HepG2 (cell line): ENCODE results near the gene CSKMT. TPM values are rescaled to one million over a fixed set of nuclear protein-coding genes. Genes with fewer than 3 reads are reported as not detected.

ENCODE experiments used
- ELF4 ChIP-seq: sonication (generic); formaldehyde crosslinking; IDR thresholded peaks from 2 replicates; pipeline ENCODE4 v1.5.0; 2020; ENCODE audit warnings: missing genetic modification reagents, mild to moderate bottlenecking, moderate library complexity, borderline replicate concordance
- FOXA3 ChIP-seq: IDR thresholded peaks from 2 replicates; pipeline ENCODE4 v1.6.1; 2016; ENCODE audit warnings: missing genetic modification reagents, missing compliant biosample characterization
- KLF15 ChIP-seq: sonication (generic); formaldehyde crosslinking; IDR thresholded peaks from 2 replicates; pipeline ENCODE4 v1.8.1; 2023; ENCODE audit warnings: borderline replicate concordance, mild to moderate bottlenecking, inconsistent platforms, missing genetic modification reagents, mixed read lengths
- MED13 ChIP-seq: sonication (generic); formaldehyde crosslinking; IDR thresholded peaks from 2 replicates; pipeline ENCODE4 v1.5.0; 2020; ENCODE audit warnings: missing genetic modification reagents
- NBN ChIP-seq: fragments of 450-650 bp; conservative IDR thresholded peaks from 2 replicates; pipeline ENCODE4 v1.6.1; 2017
- RXRA ChIP-seq: sonication (generic); formaldehyde crosslinking; IDR thresholded peaks from 2 replicates; pipeline ENCODE4 v1.5.1; 2020; ENCODE audit warnings: missing genetic modification reagents
- SIX4 ChIP-seq: sonication (generic); formaldehyde crosslinking; IDR thresholded peaks from 2 replicates; pipeline ENCODE4 v1.4.0; 2020; ENCODE audit warnings: missing genetic modification reagents
- U2AF2 ChIP-seq: fragments of 200-400 bp; formaldehyde crosslinking; IDR thresholded peaks from 2 replicates; pipeline ENCODE4 v1.6.1; 2017; ENCODE audit warnings: low read depth, mild to moderate bottlenecking, low read length
- ZFYVE20 ChIP-seq: sonication (generic); formaldehyde crosslinking; IDR thresholded peaks from 2 replicates; pipeline ENCODE4 v1.8.0; 2023; ENCODE audit warnings: low read depth, mild to moderate bottlenecking, moderate library complexity, missing genetic modification reagents, borderline replicate concordance
- ZNF569 ChIP-seq: sonication (generic); formaldehyde crosslinking; IDR thresholded peaks from 2 replicates; pipeline ENCODE4 v1.5.0; 2020; ENCODE audit warnings: mild to moderate bottlenecking, missing genetic modification reagents, moderate library complexity, borderline replicate concordance
- ZNF75D ChIP-seq: sonication (generic); formaldehyde crosslinking; IDR thresholded peaks from 2 replicates; pipeline ENCODE4 v1.8.1; 2023; ENCODE audit warnings: missing genetic modification reagents, mild to moderate bottlenecking, borderline replicate concordance
- polyA plus RNA-seq, 8 experiments: library from polyadenylated mRNA; depleted of rRNA in 3 of 8; stranded (reverse) in 7 of 8; unstranded in 1 of 8; fragments of >200 nt; fragmentation: Illumina TruSeq in 4 of 8; extraction: Trizol in 4 of 8; gene quantifications; 2 replicates each; pipeline versions ENCODE4 v1.2.1 to v1.2.3, GENCODE V29; 2011 to 2016; ENCODE audit warnings: low read depth in 4 of 8, missing spikeins in 1 of 8, mixed read lengths in 1 of 8; ENCODE audit not compliant: insufficient read depth in 1 of 8
- total RNA-seq, 5 experiments: library from RNA; depleted of rRNA; stranded (reverse); fragments of >200 nt; fragmentation: Illumina TruSeq; extraction: Trizol; gene quantifications; 2 replicates each; pipeline ENCODE4 v1.2.3, GENCODE V29; 2016; ENCODE audit warnings: low read depth in 1 of 5
- TF ChIP-seq, protein P1 (sequence below): sonication (generic); formaldehyde crosslinking; IDR thresholded peaks from 2 replicates; pipeline ENCODE4 v1.4.0; 2020; ENCODE audit warnings: mild to moderate bottlenecking, missing genetic modification reagents

Gene CSKMT
- total and polyA plus RNA-seq, 2 of the 13 experiments (the other 11 are each of a cell fraction or from before 2014, with no cell fraction given) = 7.6 to 31.8 TPM

- TF ChIP-seq, protein P1, sequence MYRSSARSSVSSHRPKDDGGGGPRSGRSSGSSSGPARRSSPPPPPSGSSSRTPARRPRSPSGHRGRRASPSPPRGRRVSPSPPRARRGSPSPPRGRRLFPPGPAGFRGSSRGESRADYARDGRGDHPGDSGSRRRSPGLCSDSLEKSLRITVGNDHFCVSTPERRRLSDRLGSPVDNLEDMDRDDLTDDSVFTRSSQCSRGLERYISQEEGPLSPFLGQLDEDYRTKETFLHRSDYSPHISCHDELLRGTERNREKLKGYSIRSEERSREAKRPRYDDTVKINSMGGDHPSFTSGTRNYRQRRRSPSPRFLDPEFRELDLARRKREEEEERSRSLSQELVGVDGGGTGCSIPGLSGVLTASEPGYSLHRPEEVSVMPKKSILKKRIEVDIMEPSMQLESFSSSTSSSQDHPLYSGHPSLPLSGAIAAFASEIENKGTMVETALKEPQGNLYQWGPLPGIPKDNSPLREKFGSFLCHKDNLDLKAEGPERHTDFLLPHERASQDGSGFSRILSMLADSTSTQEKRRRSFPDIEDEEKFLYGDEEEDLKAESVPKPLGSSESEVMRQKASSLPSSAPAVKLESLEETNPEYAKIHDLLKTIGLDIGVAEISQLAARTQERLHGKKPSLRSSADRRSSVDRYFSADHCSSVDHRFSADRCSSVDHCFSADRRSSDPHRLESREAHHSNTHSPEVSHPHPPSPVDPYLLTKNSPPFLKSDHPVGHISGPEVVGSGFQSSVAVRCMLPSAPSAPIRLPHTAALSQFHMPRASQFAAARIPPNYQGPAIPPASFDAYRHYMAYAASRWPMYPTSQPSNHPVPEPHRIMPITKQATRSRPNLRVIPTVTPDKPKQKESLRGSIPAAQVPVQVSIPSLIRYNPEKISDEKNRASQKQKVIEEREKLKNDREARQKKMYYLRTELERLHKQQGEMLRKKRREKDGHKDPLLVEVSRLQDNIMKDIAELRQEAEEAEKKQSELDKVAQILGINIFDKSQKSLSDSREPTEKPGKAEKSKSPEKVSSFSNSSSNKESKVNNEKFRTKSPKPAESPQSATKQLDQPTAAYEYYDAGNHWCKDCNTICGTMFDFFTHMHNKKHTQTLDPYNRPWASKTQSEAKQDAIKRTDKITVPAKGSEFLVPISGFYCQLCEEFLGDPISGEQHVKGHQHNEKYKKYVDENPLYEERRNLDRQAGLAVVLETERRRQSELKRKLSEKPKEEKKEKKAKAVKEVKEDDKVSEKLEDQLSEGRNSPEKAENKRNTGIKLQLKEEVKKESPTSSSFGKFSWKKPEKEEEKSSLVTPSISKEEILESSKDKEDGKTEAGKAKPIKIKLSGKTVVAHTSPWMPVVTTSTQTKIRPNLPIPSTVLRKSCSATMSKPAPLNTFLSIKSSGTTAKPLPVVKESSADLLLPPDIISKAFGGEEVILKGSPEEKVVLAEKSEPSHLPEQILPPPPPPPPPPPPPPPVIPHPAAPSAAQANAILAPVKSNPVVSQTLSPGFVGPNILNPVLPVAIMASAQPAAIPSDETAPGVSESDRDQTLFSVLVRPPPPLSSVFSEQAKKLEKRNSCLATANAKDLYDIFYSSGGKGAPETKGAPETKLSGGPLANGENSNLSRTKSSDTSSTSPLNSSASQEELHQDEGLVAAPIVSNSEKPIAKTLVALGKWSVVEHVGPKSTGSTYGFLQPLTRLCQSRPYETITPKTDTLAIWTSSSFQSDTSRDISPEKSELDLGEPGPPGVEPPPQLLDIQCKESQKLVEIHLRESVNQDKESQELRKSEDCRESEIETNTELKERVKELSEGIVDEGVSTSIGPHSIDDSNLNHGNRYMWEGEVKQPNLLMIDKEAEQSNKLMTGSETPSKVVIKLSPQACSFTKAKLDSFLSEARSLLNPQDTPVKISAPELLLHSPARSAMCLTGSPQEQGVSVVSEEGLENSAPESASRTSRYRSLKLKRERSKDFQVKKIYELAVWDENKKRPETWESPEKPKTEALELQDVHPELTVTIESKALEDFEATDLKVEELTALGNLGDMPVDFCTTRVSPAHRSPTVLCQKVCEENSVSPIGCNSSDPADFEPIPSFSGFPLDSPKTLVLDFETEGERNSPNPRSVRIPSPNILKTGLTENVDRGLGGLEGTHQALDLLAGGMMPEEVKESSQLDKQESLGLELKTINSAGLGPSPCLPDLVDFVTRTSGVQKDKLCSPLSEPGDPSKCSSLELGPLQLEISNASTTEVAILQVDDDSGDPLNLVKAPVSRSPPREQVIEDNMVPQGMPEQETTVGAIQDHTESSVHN (CRISPR knock-in tag) = no peak
- TF ChIP-seq SIX4 (CRISPR knock-in tag) = peak; percentile 36; the same call in 1 of the 2 replicates
- no peak for TF ChIP-seq ZNF75D
- TF ChIP-seq U2AF2 = no peak
- no peak for TF ChIP-seq ZFYVE20 (CRISPR knock-in tag)
- 0 out of 2 replicates have a peak, but pooled peaks have one; percentile 52 for TF ChIP-seq KLF15 (CRISPR knock-in tag)
- peak; percentile 81 for TF ChIP-seq RXRA (CRISPR knock-in tag)
- TF ChIP-seq ZNF569 (CRISPR knock-in tag) = no peak
- peak; percentile 71 for TF ChIP-seq FOXA3
- TF ChIP-seq MED13 (CRISPR knock-in tag) = peak; percentile 86
- no peak for TF ChIP-seq NBN
- TF ChIP-seq ELF4 (CRISPR knock-in tag) = peak; percentile 85; the same call in 1 of the 2 replicates
These were observed 43.3 kb upstream of the CSKMT start, which contains the start of gene B3GAT3 (continued) for GRCh38 chr11:62621567-62622470.
